Activated naive CD4-positive, alpha-beta T cell (primary cell): ENCODE data around the gene KIRREL3.

Source experiments
- DNase-seq, 4 experiments: peaks; one replicate each; lab custom pipeline; 2025; lab: John Stamatoyannopoulos, UW

The KIRREL3 gene

DNA sequence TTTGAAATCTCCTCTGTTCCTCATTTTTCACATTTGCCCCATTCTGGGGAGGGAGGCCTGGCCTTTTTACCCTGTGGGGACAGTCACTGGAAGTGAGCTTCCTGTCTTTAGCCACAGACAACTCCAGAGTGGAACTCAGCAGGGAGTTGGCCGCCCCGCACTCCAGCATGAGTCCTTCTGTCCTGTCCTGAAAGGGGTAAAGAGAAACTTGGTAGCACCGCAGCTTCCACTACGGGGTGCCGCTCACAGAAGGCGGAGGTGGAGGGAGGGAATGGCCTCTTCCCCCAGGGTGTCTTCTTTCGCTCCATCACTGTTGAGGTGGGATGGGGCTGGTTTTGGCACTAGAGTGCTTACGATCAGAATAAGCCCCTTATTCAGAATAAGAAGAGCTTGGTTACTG lies 512.9 kb downstream of the KIRREL3 start:
- DNase-seq, result no peak

DNA sequence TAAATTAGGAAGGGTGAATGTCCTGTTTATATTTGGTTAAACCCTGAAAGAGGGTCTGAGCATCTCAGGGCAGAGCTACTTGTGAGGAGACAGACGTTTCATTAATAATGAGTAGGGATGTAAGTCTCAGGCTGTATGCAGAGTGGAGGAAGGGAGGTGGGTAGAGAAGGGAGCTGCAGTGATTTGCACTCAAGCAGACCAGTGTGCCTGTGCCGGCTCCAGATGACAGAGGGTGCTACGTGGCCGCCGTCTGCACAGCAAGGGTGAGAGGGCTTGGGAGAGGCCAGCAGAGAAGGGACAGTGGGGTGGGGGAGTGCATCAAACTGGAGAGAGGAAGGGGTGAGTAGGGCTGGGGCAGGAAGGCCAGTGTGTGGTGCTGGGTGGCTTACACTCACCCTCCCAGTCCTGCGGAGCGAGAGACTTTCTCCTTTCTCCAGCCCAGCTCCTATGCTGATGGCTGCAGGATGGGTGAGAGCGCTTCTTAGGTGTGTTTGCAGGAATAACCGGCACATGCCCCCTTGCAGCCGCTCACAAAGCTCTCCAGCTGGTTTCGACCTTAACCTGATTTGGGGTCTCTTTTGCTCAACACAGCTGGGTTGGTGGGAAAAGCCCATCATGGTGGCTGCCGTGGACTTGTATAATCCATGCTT lies 514.5 kb downstream of the KIRREL3 start:
- no peak for DNase-seq

GRCh38 chr11:126485021-126485792 lies 515.4 kb downstream of the KIRREL3 start:
- DNase-seq, result no peak

GRCh38 chr11:126484266-126484665 lies 516.3 kb downstream of the KIRREL3 start:
- no peak for DNase-seq

GRCh38 chr11:126483621-126484195 lies 516.9 kb downstream of the KIRREL3 start:
- DNase-seq, result no peak

- DNase-seq, result no peak
Observed at GRCh38 chr11:126482586-126483108, 517.9 kb downstream of the KIRREL3 start.

DNA sequence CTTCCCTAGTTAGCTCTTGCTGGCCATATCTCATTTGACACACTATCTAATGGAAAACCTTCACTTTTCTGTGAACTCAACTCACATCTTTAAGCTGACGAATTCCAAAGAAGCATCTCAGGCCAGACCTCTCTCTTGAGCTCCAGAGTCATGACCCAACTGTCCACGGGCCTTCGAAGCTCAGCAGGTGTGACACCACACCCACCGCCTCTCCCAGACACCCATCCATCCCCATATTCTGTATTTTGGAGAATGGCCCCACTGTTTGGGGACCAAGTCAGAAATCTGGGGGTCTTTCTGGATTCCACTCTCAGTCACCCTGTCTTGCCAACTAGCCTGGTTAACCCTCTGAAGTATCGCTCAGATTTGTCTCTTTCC lies 519.3 kb downstream of the KIRREL3 start:
- no peak for DNase-seq

GRCh38 chr11:126480410-126481302 lies 519.9 kb downstream of the KIRREL3 start:
- peak in 3 of 4 experiments; percentile 25 to 46 (median 25) for DNase-seq

- DNase-seq, result no peak
Observed at GRCh38 chr11:126480015-126480409, 520.6 kb downstream of the KIRREL3 start.

- no peak for DNase-seq
Observed at GRCh38 chr11:126479178-126479930, 521.2 kb downstream of the KIRREL3 start.

DNA sequence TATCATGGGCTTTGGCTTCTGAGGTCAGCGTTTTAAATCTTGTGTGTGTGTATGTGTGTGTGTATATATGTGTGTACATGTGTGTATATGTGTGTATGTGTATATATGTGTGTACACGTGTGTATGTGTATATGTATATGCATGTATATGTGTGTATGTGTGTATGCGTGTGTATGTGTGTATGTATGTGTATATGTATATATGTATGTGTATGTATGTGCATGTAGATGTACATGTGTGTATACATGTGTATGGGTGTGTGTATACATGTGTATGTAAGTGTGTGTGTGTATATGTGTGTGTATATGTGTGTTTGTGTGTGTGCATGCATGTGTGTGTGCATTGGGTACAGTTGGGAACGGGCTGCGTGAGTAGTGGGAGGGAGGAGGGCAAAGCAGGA lies 522.1 kb downstream of the KIRREL3 start:
- no peak for DNase-seq

- DNase-seq, result no peak
Observed at GRCh38 chr11:126477535-126478305, 522.9 kb downstream of the KIRREL3 start.

DNA sequence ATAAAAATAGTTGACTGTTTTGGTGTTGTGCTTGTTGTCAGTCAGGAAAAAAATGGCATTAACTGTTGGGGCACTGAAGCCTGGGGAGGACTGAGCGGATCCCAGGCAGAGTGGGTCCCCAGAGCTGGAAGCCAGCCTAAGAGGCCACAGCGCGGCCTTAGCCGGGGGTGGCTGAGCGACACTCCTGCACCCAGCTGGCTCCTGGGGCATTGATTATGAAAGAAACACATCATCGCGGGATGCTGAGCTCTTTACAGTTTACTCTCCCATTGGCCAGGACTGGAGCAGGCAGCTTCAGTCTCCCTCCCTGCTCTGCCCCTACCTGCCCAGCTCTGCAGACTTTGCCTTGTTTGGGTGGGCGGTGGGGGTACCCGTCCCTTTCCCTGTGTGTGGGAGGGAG lies 523.6 kb downstream of the KIRREL3 start:
- DNase-seq, result no peak

DNA sequence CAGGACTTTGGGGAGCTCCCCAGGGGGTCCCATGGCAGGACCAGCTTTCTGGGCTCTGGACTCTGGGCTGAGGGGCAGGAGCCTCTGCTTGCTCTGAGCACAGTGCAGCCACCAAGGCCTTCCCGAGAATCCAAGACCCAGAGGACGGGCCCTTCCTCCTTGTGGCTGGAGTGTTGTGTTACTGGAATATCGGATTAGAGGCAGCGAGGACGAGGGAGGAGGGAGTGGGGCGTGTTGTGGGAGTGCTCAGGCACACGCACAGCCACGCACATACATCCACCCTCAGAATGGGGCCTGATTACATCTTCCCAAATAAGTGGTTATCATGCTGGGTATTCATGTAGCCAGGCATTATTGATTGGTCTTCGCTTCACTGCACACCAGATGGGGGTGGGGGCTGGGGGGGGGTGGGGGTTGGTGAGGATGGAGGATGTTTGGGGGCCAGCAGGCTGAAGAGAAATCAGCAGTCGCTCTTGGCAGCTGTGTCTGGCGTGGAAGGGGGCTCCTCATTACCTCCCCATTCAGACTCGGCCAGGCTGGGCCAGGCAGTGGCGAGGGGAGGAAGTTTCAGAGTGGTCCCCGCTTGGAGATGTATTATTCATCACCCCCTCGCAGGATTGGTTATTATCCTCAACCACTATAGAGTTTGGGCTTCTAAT lies 524.2 kb downstream of the KIRREL3 start:
- no peak for DNase-seq

DNA sequence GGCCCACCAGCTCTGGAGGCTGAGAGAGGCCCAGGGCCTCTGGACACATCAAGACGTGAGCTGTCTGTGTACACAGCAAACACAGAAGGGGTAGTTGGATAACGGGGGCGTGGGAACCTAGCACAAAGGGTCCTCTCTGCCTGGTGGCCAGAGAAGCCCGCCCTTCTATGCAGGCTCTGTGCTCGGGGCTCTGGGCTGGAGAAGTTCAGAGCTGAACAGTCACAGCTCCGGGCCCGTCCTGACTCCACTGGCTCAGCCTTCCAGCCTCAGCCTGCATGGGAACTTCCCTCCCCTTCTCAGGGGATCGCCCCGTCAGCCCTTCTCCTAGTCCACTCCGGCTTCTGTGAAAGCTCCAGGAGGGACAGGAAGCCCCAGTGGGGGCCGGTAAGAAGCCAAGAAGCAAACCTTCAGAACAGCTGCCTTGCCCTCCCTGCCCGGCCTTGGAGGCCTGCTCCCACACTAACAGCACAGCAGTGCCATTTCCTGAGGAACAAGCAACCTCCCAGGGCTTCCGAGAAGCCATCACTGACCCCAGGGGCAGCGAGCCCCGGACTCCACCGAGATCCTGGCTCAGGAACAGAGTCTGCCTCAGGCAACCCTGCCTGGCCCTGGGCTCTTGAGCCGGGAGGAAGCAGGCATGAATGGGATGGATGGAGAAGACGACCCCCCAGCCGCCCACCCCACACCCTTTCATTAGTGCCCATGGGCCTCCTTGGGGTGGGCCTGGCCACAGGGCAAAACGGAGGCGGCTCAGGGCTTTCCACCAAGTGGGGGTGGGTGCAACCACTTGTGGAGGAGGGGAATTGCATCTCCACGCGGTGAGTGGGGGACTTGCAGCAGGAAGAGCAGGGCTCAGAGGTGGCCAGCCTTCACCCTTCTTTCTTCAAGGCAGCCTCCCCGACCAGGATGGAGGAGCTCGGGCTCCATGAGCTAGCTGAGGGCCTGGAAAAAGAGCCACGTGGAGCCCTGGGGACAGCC lies 525.3 kb downstream of the KIRREL3 start:
- no peak for DNase-seq

- no peak for DNase-seq
Observed at GRCh38 chr11:126474220-126474619, 526.4 kb downstream of the KIRREL3 start.

DNA sequence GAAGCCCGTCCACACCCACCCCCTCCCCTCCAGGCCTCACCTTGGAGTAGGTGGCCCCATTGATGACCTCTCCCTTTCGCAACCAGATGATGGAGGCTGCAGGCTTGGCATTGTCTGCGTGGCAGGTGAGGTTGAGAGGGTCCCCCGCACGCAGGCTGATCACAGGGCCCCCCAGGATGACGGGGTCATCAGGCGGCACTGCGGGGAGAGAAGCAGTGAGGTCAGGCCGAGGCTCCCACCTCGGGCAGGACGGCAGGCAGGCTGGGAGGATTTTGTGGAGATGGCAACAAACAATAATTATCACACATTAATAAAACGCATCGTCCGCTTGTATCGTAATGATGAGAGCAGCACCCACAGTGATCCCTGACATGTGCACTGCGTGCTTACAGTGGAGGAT lies 527.3 kb downstream of the KIRREL3 start:
- no peak for DNase-seq

GRCh38 chr11:126469311-126469710 lies 531.3 kb downstream of the KIRREL3 start:
- no peak for DNase-seq

- DNase-seq, result no peak
Observed at GRCh38 chr11:126468102-126468521, 532.5 kb downstream of the KIRREL3 start.
